NB4 (cell line): ENCODE data around the gene DAPK1.

Experiments
- DNase-seq: peaks from one replicate; pipeline ENCODE4 v3.0.0; 2010; ENCODE audit warnings: low read depth
- H3K4me3 ChIP-seq: one replicate; pipeline ENCODE4 v1.5.1; 2011; ENCODE audit warnings: mild to moderate bottlenecking, low read depth, low read length, moderate library complexity
- MAX ChIP-seq: IDR thresholded peaks from 2 replicates; pipeline ENCODE4 v1.6.1; 2011; ENCODE audit warnings: low read depth, low read length
- MYC ChIP-seq: IDR thresholded peaks from 2 replicates; pipeline ENCODE4 v1.6.1; 2011; ENCODE audit warnings: low read depth, low read length
- POLR2A ChIP-seq: IDR thresholded peaks from 2 replicates; pipeline ENCODE4 v1.6.1; 2011; ENCODE audit warnings: mild to moderate bottlenecking; ENCODE audit not compliant: insufficient read length; ENCODE audit errors: extremely low read depth
- TF ChIP-seq, protein P1 (sequence below): IDR thresholded peaks from one replicate; pipeline ENCODE4 v1.5.1; 2012; ENCODE audit warnings: low read depth, low read length

The DAPK1 gene

GRCh38 chr9:87491523-87491922 is 6.1 kb upstream of the DAPK1 start:
- H3K4me3 ChIP-seq: no peak overlapping the region
- DNase-seq: no peak
- no peak for TF ChIP-seq POLR2A
- no peak for TF ChIP-seq MAX
- no peak for TF ChIP-seq MYC
- TF ChIP-seq, protein P1, sequence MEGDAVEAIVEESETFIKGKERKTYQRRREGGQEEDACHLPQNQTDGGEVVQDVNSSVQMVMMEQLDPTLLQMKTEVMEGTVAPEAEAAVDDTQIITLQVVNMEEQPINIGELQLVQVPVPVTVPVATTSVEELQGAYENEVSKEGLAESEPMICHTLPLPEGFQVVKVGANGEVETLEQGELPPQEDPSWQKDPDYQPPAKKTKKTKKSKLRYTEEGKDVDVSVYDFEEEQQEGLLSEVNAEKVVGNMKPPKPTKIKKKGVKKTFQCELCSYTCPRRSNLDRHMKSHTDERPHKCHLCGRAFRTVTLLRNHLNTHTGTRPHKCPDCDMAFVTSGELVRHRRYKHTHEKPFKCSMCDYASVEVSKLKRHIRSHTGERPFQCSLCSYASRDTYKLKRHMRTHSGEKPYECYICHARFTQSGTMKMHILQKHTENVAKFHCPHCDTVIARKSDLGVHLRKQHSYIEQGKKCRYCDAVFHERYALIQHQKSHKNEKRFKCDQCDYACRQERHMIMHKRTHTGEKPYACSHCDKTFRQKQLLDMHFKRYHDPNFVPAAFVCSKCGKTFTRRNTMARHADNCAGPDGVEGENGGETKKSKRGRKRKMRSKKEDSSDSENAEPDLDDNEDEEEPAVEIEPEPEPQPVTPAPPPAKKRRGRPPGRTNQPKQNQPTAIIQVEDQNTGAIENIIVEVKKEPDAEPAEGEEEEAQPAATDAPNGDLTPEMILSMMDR: no peak

GRCh38 chr9:87492642-87493041 is 5.0 kb upstream of the DAPK1 start:
- no peak overlapping the region for H3K4me3 ChIP-seq
- TF ChIP-seq POLR2A (no peak), MAX (no peak), MYC (no peak)
- TF ChIP-seq, protein P1: no peak
- DNase-seq: no peak

DNA sequence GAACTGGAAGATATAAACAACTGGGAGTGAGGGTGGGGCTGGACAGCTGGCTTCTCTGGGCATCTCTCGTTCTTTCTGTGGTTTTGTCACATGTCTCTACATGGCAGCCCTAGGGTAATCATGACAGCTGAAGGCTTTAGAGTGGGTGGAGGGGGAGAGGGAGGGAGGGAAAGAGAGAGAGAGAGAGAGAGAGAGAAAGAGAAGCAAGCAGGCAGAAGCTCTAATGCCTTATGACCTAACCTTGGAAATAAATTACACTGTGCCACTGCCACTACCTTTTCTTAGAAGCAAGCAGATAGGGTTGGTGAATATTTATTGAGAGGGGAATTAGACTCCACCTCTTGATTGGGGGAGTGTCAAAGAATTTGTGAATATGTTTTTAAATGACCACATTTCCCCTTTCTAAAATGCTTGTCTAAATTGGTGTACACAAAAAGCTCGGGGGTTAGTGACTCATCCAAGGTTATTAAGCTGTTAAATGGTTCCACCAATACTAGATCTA is 2.6 kb upstream of the DAPK1 start:
- TF ChIP-seq MYC (no peak), MAX (peak; percentile 52)
- peak; percentile 37 for DNase-seq
- H3K4me3 ChIP-seq: no peak overlapping the region

- no peak for DNase-seq
- no peak overlapping the region for H3K4me3 ChIP-seq
- TF ChIP-seq, protein P1: no peak
- TF ChIP-seq MAX (no peak), POLR2A (no peak), MYC (no peak)
These were observed 525 bp upstream of the DAPK1 start for GRCh38 chr9:87497080-87497603.

DNA sequence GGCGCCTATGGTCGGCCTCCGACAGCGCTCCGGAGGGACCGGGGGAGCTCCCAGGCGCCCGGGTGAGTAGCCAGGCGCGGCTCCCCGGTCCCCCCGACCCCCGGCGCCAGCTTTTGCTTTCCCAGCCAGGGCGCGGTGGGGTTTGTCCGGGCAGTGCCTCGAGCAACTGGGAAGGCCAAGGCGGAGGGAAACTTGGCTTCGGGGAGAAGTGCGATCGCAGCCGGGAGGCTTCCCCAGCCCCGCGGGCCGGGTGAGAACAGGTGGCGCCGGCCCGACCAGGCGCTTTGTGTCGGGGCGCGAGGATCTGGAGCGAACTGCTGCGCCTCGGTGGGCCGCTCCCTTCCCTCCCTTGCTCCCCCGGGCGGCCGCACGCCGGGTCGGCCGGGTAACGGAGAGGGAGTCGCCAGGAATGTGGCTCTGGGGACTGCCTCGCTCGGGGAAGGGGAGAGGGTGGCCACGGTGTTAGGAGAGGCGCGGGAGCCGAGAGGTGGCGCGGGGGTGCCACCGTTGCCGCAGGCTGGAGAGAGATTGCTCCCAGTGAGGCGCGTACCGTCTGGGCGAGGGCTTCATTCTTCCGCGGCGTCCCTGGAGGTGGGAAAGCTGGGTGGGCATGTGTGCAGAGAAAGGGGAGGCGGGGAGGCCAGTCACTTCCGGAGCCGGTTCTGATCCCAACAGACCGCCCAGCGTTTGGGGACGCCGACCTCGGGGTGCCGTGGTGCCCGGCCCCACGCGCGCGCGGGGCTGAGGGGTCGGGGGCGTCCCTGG is 561 bp downstream of the DAPK1 start:
- DNase-seq: no peak
- TF ChIP-seq, protein P1: no peak
- no peak for TF ChIP-seq MYC
- TF ChIP-seq MAX: no peak
- TF ChIP-seq POLR2A: no peak
- no peak overlapping the region for H3K4me3 ChIP-seq

DNA sequence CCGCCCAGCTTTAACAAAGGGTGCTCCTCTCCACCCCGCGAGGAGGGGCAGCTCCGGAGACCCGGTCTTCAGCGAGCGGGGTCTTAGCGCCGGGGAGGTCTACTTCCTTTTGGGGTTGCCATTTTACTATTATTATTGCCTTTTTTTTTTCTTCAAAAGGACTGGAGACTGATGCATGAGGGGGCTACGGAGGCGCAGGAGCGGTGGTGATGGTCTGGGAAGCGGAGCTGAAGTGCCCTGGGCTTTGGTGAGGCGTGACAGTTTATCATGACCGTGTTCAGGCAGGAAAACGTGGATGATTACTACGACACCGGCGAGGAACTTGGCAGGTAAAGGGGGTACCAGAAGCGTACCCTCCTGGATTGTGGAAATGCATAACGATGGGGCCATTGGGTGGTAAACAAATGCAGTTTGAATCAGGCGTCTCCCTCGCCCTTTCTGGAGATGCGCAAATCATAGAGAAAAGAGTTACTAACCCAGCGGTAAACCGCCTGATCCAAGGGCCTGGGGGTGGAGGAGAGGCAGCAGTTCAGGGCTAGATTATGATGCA is 1.2 kb downstream of the DAPK1 start:
- no peak for DNase-seq
- TF ChIP-seq MAX: no peak
- TF ChIP-seq, protein P1: no peak
- no peak for TF ChIP-seq POLR2A
- no peak for TF ChIP-seq MYC
- no peak overlapping the region for H3K4me3 ChIP-seq
